Right cardiac atrium (tissue), 5 donors: ENCODE measurements around the gene ROBO1. TPM values are rescaled to one million over a fixed set of nuclear protein-coding genes. Genes with fewer than 3 reads are reported as not detected.

Source experiments
- ATAC-seq, 2 donors: fragments of 200-7000 bp; cut with Tn5 transposase; one replicate each; pipeline versions ENCODE4 v1.8.0 to v1.9.1; 2020; ENCODE audit warnings: moderate library complexity in 2 of 2, mild to moderate bottlenecking in 1 of 2
- DNase-seq, 3 donors: peaks; one replicate each; pipeline ENCODE4 v3.0.0-alpha.2; 2020
- H3K27ac ChIP-seq: one replicate; pipeline ENCODE4 v1.5.1; 2013; ENCODE audit warnings: mild to moderate bottlenecking, low read length, control low read depth, moderate library complexity
- H3K27me3 ChIP-seq: one replicate; pipeline ENCODE4 v1.6.1; 2013; ENCODE audit not compliant: control insufficient read depth, insufficient read depth
- H3K4me1 ChIP-seq: one replicate; pipeline ENCODE4 v1.6.1; 2013; ENCODE audit warnings: low read length; ENCODE audit not compliant: control insufficient read depth, insufficient read depth
- H3K4me3 ChIP-seq: one replicate; pipeline ENCODE4 v1.5.1; 2013; ENCODE audit warnings: low read length, control low read depth
- H3K9me3 ChIP-seq: one replicate; pipeline ENCODE4 v1.6.1; 2013; ENCODE audit warnings: low read length; ENCODE audit not compliant: control insufficient read depth
- WGBS: extraction: QIAGEN DNeasy Blood & Tissue Kit; methylation state at CpG from one replicate; pipeline ENCODE4 v1.1.7; 2013; 5-methylcytosine and 5-hydroxymethylcytosine counted together
- intact Hi-C, 4 donors: fragments of 100-400 bp; cut with DNase I; formaldehyde crosslinking; loops; one replicate each; pipeline versions ENCODE4 v1.11.0 to v1.14.0; 2022 to 2023
- polyA plus RNA-seq: library from polyadenylated mRNA; stranded (reverse); fragments of 200-250 nt; gene quantifications from one replicate; pipeline ENCODE4 v1.2.3, GENCODE V29; 2013
- total RNA-seq, 4 donors: library from RNA; stranded (reverse); fragmentation: NEBNext Ultra II Directional; extraction: Animal tissue kit (Norgen Biotek cat#: 25700); gene quantifications; one replicate each; pipeline ENCODE4 v1.2.1, GENCODE V29; 2021
- donor health status: healthy with polysubstance abuse.
- donor health status: DM: no; HTN: yes; CAD: no.
- donor health status: DM: no; HTN: no; CAD: no.
- donor health status: DM: no; HTN: yes; CAD: no; lungs with severe emphysema.
- donor health status: DM: yes; HTN: yes; CAD: no.

Gene ROBO1
- total and polyA plus RNA-seq, 5 donors = 5.5 to 16.2 (median 13.5) TPM

GRCh38 chr3:78818161-78818985, 949.4 kb downstream of the ROBO1 start:
- no peak for ATAC-seq
- 96% methylated on average over 19 of the region's 19 CpGs for WGBS
- Histone ChIP-seq H3K4me3 (no peak overlapping the region), H3K27me3 (no peaks in the 10 kb centered on the region), H3K4me1 (no peaks in the 10 kb centered on the region), H3K9me3 (no peaks in the 10 kb centered on the region), H3K27ac (no peak overlapping the region)
- peak in 1 of 3 donors; percentile 39 for DNase-seq
- intact Hi-C loops = no loop called here

GRCh38 chr3:78814893-78815562, 952.8 kb downstream of the ROBO1 start:
- Histone ChIP-seq H3K27me3 (no peaks in the 10 kb centered on the region), H3K4me3 (no peak overlapping the region), H3K27ac (no peak overlapping the region), H3K9me3 (no peaks in the 10 kb centered on the region), H3K4me1 (no peaks in the 10 kb centered on the region)
- peak; percentile 19 to 69 for ATAC-seq
- WGBS = 80% methylated on average over 3 of the region's 3 CpGs
- no peak for DNase-seq
- intact Hi-C loops = no loop called here

DNA sequence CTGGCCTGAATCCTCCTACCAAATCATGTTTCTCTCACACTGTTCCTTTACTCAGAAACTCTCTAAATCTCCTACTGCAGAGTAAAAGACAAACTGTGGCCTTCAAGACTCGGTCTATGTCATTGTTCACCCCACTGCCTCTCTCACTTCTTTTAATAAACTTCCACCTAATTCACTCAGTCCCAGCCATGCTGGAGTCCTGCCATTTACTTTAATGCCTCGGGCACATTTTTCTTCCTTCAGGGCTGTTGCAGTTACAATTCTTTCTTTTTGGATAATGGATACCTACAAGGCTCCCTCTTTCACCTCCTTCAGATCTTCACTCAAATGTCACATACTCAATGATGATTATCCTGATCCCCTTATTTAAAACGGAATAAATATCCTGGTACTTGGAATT, 955.6 kb downstream of the ROBO1 start:
- H3K27me3 ChIP-seq = no peaks in the 10 kb centered on the region
- H3K27ac ChIP-seq = no peak overlapping the region
- DNase-seq (no peak), ATAC-seq (no peak)
- H3K4me1 ChIP-seq = no peaks in the 10 kb centered on the region
- WGBS = 90% methylated on average over 3 of the region's 3 CpGs
- no peak overlapping the region for H3K4me3 ChIP-seq
- intact Hi-C loops = no loop called here
- no peaks in the 10 kb centered on the region for H3K9me3 ChIP-seq

DNA sequence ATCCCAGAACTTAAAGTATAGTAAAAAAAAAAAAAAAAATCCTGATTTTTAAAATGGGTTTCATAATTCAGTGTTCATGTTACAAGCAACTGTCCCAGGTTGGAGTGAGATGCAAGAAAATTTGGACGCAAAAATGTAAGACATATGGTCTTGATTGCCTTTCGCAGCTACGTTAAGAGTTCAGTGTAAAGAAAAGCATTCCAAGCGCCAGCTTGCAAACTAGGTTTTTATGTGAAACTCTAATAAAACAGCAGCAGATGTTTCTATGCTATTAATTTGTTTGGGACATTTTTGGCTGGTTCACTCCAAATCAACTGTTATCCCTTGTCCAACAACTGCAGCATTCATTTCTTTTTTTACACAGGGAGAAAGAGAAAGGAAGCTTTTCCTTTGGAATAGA, 957.8 kb downstream of the ROBO1 start:
- ATAC-seq = no peak
- intact Hi-C loops = no loop called here
- WGBS = 76% methylated on average over 4 of the region's 4 CpGs

GRCh38 chr3:78804251-78805037, 963.4 kb downstream of the ROBO1 start:
- peak in 1 of 3 donors; percentile 32 for DNase-seq
- WGBS = 35% methylated on average over 2 of the region's 2 CpGs

More for the DNA sequence above, 957.8 kb downstream of the ROBO1 start:
- DNase-seq = no peak
- Histone ChIP-seq H3K9me3 (no peaks in the 10 kb centered on the region), H3K27me3 (no peaks in the 10 kb centered on the region), H3K4me1 (no peaks in the 10 kb centered on the region), H3K4me3 (no peak overlapping the region), H3K27ac (no peak overlapping the region)

GRCh38 chr3:78802562-78802930, 965.3 kb downstream of the ROBO1 start:
- no peak overlapping the region for H3K4me3 ChIP-seq
- no peak overlapping the region for H3K27ac ChIP-seq
- H3K9me3 ChIP-seq = no peaks in the 10 kb centered on the region
- ATAC-seq (no peak), DNase-seq (no peak)
- H3K27me3 ChIP-seq = no peaks in the 10 kb centered on the region
- intact Hi-C loops = no loop called here
- H3K4me1 ChIP-seq = no peaks in the 10 kb centered on the region
- 67% methylated on average over 1 of the region's 1 CpG for WGBS

More at GRCh38 chr3:78804251-78805037, 963.4 kb downstream of the ROBO1 start:
- no peaks in the 10 kb centered on the region for H3K27me3 ChIP-seq
- H3K9me3 ChIP-seq = no peaks in the 10 kb centered on the region
- intact Hi-C loops = no loop called here
- peak; percentile 57 to 65 for ATAC-seq
- no peak overlapping the region for H3K27ac ChIP-seq
- no peak overlapping the region for H3K4me3 ChIP-seq
- H3K4me1 ChIP-seq = no peaks in the 10 kb centered on the region

DNA sequence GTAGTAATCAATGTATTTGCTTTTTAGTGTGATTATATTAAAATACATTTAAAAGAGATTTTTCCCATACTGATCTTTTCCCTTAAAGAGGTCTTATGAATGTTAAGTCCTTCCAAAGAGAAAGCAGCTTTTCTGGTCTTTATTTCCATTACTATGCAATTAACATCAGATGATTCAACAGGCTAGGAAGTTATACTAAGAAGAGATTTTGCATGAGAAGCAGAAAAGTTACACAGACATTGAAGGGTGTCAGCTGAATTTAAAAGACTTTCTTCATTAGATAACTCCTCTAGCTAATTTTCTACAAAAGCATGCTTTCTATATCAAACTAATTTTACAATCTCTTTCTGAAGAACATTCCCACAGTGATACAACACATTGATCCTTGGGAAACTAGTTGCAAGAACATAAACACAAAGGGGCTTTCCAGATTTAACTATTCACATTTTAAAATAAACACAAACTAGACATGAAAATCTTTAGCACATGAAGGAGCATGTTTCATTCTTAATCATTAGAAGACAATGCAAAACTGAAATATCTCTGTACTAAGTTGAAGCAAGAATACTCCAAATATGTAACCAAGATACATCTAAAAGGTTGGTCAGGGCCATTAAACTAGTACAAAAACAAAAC, 965.8 kb downstream of the ROBO1 start:
- Histone ChIP-seq H3K4me3 (no peak overlapping the region), H3K27me3 (no peaks in the 10 kb centered on the region), H3K27ac (no peak overlapping the region), H3K9me3 (no peaks in the 10 kb centered on the region), H3K4me1 (no peaks in the 10 kb centered on the region)
- intact Hi-C loops = no loop called here
- DNase-seq (no peak), ATAC-seq (no peak)

- DNase-seq = no peak
- Histone ChIP-seq H3K4me1 (no peaks in the 10 kb centered on the region), H3K9me3 (no peaks in the 10 kb centered on the region), H3K27ac (no peak overlapping the region), H3K27me3 (no peaks in the 10 kb centered on the region), H3K4me3 (no peak overlapping the region)
- ATAC-seq = no peak
- WGBS = 88% methylated on average over 1 of the region's 1 CpG
- intact Hi-C loops = no loop called here
Observed at GRCh38 chr3:78799681-78800080, 968.1 kb downstream of the ROBO1 start.

GRCh38 chr3:78798266-78798832, 969.4 kb downstream of the ROBO1 start:
- no peaks in the 10 kb centered on the region for H3K27me3 ChIP-seq
- H3K9me3 ChIP-seq = no peaks in the 10 kb centered on the region
- intact Hi-C loops = no loop called here
- no peaks in the 10 kb centered on the region for H3K4me1 ChIP-seq
- H3K4me3 ChIP-seq = no peak overlapping the region
- DNase-seq = no peak
- ATAC-seq = no peak
- no peak overlapping the region for H3K27ac ChIP-seq

DNA sequence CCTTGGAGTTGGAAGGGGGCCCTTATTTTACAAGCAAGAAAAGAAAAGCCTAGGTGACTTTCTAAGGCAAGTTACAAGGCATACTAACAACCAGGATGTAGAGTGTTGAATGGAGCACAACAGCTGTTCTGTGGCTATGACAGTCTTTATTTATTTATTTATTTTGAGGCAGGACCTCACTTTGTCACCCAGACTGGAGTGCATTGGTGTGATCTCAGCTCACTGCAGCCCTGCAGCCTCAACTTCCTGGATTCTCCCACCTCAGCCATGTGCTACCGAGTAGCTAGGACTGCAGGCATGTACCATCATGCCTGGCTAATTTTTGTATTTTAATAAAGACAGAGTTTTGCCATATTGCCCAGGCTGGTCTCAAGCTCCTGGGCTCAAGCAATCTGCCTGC, 973.4 kb downstream of the ROBO1 start:
- no peak for DNase-seq
- WGBS = 80% methylated on average over 1 of the region's 1 CpG

More for the DNA sequence above, 973.4 kb downstream of the ROBO1 start:
- no peak for ATAC-seq
- Histone ChIP-seq H3K9me3 (no peaks in the 10 kb centered on the region), H3K27ac (no peak overlapping the region), H3K27me3 (no peaks in the 10 kb centered on the region), H3K4me1 (no peaks in the 10 kb centered on the region), H3K4me3 (no peak overlapping the region)
- intact Hi-C loops = no loop called here
